Raji (cell line): ENCODE data around the gene CCDC6.

Experiments used
- POLR2A ChIP-seq: IDR thresholded peaks from 2 replicates; pipeline ENCODE4 v1.6.1; 2011; ENCODE audit warnings: low read depth, low read length, control low read depth; ENCODE audit not compliant: insufficient read depth

Gene CCDC6

GRCh38 chr10:59869594-59869940, 36.8 kb downstream of the CCDC6 start:
- no peak for TF ChIP-seq POLR2A

GRCh38 chr10:59868696-59869593, 37.4 kb downstream of the CCDC6 start:
- TF ChIP-seq POLR2A, result no peak

GRCh38 chr10:59867590-59867989, 38.8 kb downstream of the CCDC6 start:
- no peak for TF ChIP-seq POLR2A

GRCh38 chr10:59865101-59865500, 41.3 kb downstream of the CCDC6 start:
- no peak for TF ChIP-seq POLR2A

GRCh38 chr10:59864141-59864962, 42.0 kb downstream of the CCDC6 start:
- TF ChIP-seq POLR2A, result no peak

GRCh38 chr10:59859570-59859969, 46.8 kb downstream of the CCDC6 start:
- TF ChIP-seq POLR2A, result no peak

- TF ChIP-seq POLR2A, result no peak
These were observed 48.4 kb downstream of the CCDC6 start for GRCh38 chr10:59857921-59858320.

- no peak for TF ChIP-seq POLR2A
These were observed 49.3 kb downstream of the CCDC6 start for GRCh38 chr10:59857049-59857448.

GRCh38 chr10:59856104-59856503, 50.3 kb downstream of the CCDC6 start:
- no peak for TF ChIP-seq POLR2A

- no peak for TF ChIP-seq POLR2A
These were observed 51.8 kb downstream of the CCDC6 start for GRCh38 chr10:59854571-59854970.

GRCh38 chr10:59852670-59853069, 53.7 kb downstream of the CCDC6 start:
- no peak for TF ChIP-seq POLR2A

GRCh38 chr10:59851864-59852263, 54.5 kb downstream of the CCDC6 start:
- TF ChIP-seq POLR2A, result no peak

GRCh38 chr10:59847888-59848287, 58.5 kb downstream of the CCDC6 start:
- no peak for TF ChIP-seq POLR2A

GRCh38 chr10:59847326-59847725, 59.0 kb downstream of the CCDC6 start:
- TF ChIP-seq POLR2A, result no peak

- TF ChIP-seq POLR2A, result no peak
These were observed 61.9 kb downstream of the CCDC6 start for GRCh38 chr10:59844436-59844835.

- no peak for TF ChIP-seq POLR2A
These were observed 62.6 kb downstream of the CCDC6 start for GRCh38 chr10:59843748-59844147.
